HEK293 (cell line): ENCODE measurements around the gene KMT2A.

Experiments
- CTCF ChIA-PET: fragments of 350-600 bp; formaldehyde crosslinking; extraction: SDS; loops from one replicate; lab custom pipeline; 2021; ENCODE audit warnings: antibody characterized with exemption; lab: Yijun Ruan, JAX
- POLR2A ChIA-PET: fragments of 300-600 bp; formaldehyde crosslinking; extraction: SDS; loops from one replicate; lab custom pipeline; 2020; ENCODE audit warnings: antibody characterized with exemption, inconsistent platforms; lab: Yijun Ruan, JAX
- H3K27ac ChIP-seq: fragments of 200-500 bp; sonication (Bioruptor generic); 2 replicates; pipeline ENCODE4 v1.5.1; 2014; ENCODE audit warnings: low read depth, low read length, control low read depth, inconsistent platforms; ENCODE audit errors: extremely low read depth
- H3K36me3 ChIP-seq, 2 experiments: fragments of 200-500 bp in 1 of 2; sonication (Bioruptor generic) in 1 of 2; 1 replicate in 1 of 2; 2 replicates in 1 of 2; pipeline ENCODE4 v1.5.1; 2014 to 2017; ENCODE audit warnings: inconsistent platforms in 2 of 2, low read length in 2 of 2; ENCODE audit not compliant: control insufficient read depth in 2 of 2, insufficient read depth in 1 of 2
- H3K4me1 ChIP-seq: fragments of 200-500 bp; sonication (Bioruptor generic); 2 replicates; pipeline ENCODE4 v1.5.1; 2014; ENCODE audit warnings: mild to moderate bottlenecking, low read length, inconsistent platforms; ENCODE audit not compliant: control insufficient read depth, insufficient read depth
- H3K4me3 ChIP-seq: 2 replicates; pipeline ENCODE4 v1.5.1; 2011; ENCODE audit warnings: low read depth, mild to moderate bottlenecking, control low read depth, low read length, moderate library complexity
- H3K9me3 ChIP-seq: fragments of 200-500 bp; sonication (Bioruptor generic); 2 replicates; pipeline ENCODE4 v1.5.1; 2014; ENCODE audit warnings: low read depth, low read length, inconsistent platforms; ENCODE audit not compliant: control insufficient read depth, insufficient read depth
- GFI1B ChIP-seq: fragments of 450-650 bp; formaldehyde crosslinking; IDR thresholded peaks from 2 replicates; pipeline ENCODE4 v1.5.1; 2016; ENCODE audit warnings: missing biosample characterization, missing genetic modification characterization
- GLIS1 ChIP-seq: fragments of 450-650 bp; formaldehyde crosslinking; IDR thresholded peaks from 2 replicates; pipeline ENCODE4 v1.5.1; 2016; ENCODE audit warnings: missing biosample characterization, missing genetic modification characterization
- MYNN ChIP-seq: fragments of 450-650 bp; formaldehyde crosslinking; IDR thresholded peaks from 2 replicates; pipeline ENCODE4 v1.5.1; 2016; ENCODE audit warnings: missing biosample characterization, missing genetic modification characterization, borderline replicate concordance
- SCRT2 ChIP-seq: fragments of 450-650 bp; formaldehyde crosslinking; IDR thresholded peaks from 2 replicates; pipeline ENCODE4 v1.5.1; 2016; ENCODE audit warnings: missing biosample characterization, missing genetic modification characterization
- ZNF121 ChIP-seq: fragments of 450-650 bp; formaldehyde crosslinking; IDR thresholded peaks from 2 replicates; pipeline ENCODE4 v1.5.1; 2016; ENCODE audit warnings: missing biosample characterization, missing genetic modification characterization
- ZNF335 ChIP-seq: fragments of 450-650 bp; formaldehyde crosslinking; conservative IDR thresholded peaks from 2 replicates; pipeline ENCODE4 v1.5.1; 2016; ENCODE audit warnings: missing biosample characterization, missing genetic modification characterization
- TF ChIP-seq, protein P1 (sequence below): fragments of 450-650 bp; formaldehyde crosslinking; IDR thresholded peaks from 2 replicates; pipeline ENCODE4 v1.5.1; 2016; ENCODE audit warnings: missing biosample characterization, missing genetic modification characterization
- TF ChIP-seq, protein P2 (sequence below): fragments of 450-650 bp; formaldehyde crosslinking; IDR thresholded peaks from 2 replicates; pipeline ENCODE4 v1.5.1; 2016; ENCODE audit warnings: missing biosample characterization, missing genetic modification characterization
- TF ChIP-seq, protein P3 (sequence below): fragments of 450-650 bp; formaldehyde crosslinking; IDR thresholded peaks from 2 replicates; pipeline ENCODE4 v1.5.1; 2016; ENCODE audit warnings: missing biosample characterization, missing genetic modification characterization
- TF ChIP-seq, protein P4 (sequence below): fragments of 450-650 bp; formaldehyde crosslinking; IDR thresholded peaks from 2 replicates; pipeline ENCODE4 v1.5.1; 2016; ENCODE audit warnings: missing biosample characterization, missing genetic modification characterization

Gene KMT2A

DNA sequence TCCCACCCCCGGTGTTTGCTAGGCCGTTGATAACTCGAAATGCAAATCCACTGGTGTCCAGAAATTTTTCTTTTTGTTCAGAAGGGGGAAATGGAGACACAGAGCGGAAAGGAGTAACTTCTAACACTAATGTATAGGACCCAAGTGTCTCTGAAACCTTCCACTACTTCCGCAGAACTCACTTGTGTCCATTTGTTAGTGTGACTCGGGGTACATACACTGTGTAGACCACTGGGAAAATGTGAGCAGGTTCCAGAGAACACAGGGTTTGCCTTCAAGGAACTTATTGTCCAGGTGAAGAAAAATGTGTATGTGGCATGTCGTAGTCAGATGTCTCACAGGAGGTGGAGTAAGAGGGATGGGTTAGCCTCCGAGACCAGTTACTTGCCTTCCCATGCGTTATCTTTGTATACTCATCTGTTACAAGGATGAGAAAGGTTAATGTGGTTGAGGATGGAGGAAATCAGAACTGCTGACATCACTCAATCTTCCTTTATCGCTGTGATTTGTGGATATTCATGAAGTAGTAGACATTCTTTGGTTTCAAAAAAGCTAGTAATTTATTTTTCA is 136.8 kb downstream of the KMT2A start:
- Histone ChIP-seq H3K9me3 (no peaks in the 10 kb centered on the region), H3K4me1 (no peaks in the 10 kb centered on the region), H3K4me3 (peak overlapping the region; percentile 98), H3K36me3 (no peaks in the 10 kb centered on the region; a peak in 1 of 3 replicates), H3K27ac (peak overlapping the region; percentile 82)
- TF ChIP-seq, protein P1, sequence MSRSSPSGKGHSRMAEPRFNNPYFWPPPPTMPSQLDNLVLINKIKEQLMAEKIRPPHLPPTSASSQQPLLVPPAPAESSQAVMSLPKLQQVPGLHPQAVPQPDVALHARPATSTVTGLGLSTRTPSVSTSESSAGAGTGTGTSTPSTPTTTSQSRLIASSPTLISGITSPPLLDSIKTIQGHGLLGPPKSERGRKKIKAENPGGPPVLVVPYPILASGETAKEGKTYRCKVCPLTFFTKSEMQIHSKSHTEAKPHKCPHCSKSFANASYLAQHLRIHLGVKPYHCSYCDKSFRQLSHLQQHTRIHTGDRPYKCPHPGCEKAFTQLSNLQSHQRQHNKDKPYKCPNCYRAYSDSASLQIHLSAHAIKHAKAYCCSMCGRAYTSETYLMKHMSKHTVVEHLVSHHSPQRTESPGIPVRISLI (tag by site-specific recombination), result no peak
- no peak for TF ChIP-seq SCRT2
- peak; percentile 68 for TF ChIP-seq ZNF335
- peak; percentile 82 for TF ChIP-seq GFI1B (tag by site-specific recombination)
- no peak for TF ChIP-seq MYNN (tag by site-specific recombination)
- ChIA-PET POLR2A (interaction anchor here (1.0 kb wide), 2 partner anchors 39 to 42 kb away, joined by 3 to 4 read pairs; partner anchors contain the start of gene TMEM25), CTCF (interaction anchor here (0.6 to 2.1 kb wide), 3 partner anchors 15 to 554 kb away, joined by 3 to 8 read pairs (median 3); no protein-coding TSS in a partner anchor)

DNA sequence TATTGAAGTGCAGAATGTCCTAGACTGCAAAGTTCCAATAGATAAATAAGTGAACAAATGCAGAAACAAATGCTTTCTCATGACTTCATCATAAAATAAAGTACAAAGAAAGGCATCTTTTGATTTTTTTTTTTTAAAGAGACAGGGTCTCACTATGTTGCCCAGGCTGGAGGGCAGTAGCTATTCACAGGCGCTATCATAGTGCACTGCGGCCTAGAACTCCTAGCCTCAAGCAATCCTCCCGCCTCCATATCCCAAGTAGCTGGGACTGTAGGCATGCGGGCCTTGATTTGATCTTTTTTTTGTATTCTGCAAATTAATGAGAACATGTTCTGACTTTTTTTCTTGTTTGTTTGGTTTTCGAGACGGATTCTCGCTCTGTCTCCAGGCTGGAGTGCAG is 138.3 kb downstream of the KMT2A start:
- H3K4me3 ChIP-seq, result no peak overlapping the region
- TF ChIP-seq GLIS1 (tag by site-specific recombination) (no peak), ZNF121 (peak; percentile 87)
- TF ChIP-seq, protein P2, sequence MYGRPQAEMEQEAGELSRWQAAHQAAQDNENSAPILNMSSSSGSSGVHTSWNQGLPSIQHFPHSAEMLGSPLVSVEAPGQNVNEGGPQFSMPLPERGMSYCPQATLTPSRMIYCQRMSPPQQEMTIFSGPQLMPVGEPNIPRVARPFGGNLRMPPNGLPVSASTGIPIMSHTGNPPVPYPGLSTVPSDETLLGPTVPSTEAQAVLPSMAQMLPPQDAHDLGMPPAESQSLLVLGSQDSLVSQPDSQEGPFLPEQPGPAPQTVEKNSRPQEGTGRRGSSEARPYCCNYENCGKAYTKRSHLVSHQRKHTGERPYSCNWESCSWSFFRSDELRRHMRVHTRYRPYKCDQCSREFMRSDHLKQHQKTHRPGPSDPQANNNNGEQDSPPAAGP (tag by site-specific recombination), result no peak
- TF ChIP-seq, protein P3, sequence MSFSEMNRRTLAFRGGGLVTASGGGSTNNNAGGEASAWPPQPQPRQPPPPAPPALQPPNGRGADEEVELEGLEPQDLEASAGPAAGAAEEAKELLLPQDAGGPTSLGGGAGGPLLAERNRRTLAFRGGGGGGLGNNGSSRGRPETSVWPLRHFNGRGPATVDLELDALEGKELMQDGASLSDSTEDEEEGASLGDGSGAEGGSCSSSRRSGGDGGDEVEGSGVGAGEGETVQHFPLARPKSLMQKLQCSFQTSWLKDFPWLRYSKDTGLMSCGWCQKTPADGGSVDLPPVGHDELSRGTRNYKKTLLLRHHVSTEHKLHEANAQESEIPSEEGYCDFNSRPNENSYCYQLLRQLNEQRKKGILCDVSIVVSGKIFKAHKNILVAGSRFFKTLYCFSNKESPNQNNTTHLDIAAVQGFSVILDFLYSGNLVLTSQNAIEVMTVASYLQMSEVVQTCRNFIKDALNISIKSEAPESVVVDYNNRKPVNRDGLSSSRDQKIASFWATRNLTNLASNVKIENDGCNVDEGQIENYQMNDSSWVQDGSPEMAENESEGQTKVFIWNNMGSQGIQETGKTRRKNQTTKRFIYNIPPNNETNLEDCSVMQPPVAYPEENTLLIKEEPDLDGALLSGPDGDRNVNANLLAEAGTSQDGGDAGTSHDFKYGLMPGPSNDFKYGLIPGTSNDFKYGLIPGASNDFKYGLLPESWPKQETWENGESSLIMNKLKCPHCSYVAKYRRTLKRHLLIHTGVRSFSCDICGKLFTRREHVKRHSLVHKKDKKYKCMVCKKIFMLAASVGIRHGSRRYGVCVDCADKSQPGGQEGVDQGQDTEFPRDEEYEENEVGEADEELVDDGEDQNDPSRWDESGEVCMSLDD (tag by site-specific recombination), result no peak
- TF ChIP-seq, protein P4, sequence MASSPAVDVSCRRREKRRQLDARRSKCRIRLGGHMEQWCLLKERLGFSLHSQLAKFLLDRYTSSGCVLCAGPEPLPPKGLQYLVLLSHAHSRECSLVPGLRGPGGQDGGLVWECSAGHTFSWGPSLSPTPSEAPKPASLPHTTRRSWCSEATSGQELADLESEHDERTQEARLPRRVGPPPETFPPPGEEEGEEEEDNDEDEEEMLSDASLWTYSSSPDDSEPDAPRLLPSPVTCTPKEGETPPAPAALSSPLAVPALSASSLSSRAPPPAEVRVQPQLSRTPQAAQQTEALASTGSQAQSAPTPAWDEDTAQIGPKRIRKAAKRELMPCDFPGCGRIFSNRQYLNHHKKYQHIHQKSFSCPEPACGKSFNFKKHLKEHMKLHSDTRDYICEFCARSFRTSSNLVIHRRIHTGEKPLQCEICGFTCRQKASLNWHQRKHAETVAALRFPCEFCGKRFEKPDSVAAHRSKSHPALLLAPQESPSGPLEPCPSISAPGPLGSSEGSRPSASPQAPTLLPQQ, result no peak
- ChIA-PET CTCF (interaction anchor here (1.1 kb wide), 1 partner anchor 22 kb away, joined by 3 read pairs; no protein-coding TSS in a partner anchor), POLR2A (no interaction called here)
- H3K9me3 ChIP-seq, result no peaks in the 10 kb centered on the region
- H3K4me1 ChIP-seq, result no peaks in the 10 kb centered on the region
- no peaks in the 10 kb centered on the region; a peak in 1 of 3 replicates for H3K36me3 ChIP-seq
- no peak overlapping the region for H3K27ac ChIP-seq
